ENCODE results near the gene SDC1. TPM values are rescaled to one million over a fixed set of nuclear protein-coding genes. Genes with fewer than 3 reads are reported as not detected.

SDC1 gene
- total and polyA plus RNA-seq, 8 donors: 88.9 to 278 (median 117) TPM

DNA sequence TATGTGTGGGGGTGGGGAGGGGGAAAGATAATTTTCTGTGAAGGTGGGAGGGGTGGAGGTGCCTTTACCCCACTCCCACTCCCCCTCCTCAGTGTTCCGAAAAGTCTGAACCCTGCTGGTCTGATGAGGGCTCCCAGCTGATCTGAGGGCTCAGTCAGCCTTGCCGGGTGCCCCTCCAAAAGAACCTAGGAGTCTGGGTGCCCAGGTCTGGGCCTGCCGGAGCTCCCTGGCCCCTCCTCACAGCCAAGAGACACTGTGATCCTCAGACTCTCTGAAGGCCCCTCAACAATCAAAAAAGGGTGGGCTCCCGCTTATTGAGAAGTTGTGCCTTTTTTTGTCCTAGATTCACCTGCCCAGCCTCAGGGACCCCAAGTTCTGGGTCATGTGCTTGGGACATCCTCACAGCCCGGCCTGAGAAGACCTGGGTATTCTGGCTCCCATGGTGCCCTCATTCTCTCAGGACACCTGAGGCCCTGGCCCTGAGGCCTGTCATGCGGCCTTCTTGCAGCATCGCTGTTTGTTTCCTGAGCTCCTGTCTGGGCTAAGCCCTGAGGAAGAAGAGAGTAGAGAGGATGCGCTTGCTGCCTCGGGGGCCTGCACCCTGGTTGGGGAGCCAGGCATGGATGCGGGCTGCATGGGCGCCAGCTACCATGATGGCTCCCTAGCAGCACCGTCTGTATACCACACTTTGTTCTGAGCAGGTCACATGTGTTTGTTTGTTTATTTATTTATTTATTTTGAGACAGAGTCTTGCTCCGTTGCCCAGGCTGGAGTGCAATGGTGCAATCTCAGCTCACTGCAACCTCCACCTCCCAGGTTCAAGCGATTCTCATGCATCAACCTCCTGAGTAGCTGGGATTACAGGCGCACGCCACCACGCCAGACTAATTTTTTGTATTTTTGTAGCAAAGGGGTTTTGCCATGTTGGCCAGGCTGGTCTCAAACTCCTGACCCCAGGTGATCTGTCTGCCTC is 44.0 kb downstream of the SDC1 start:
- H3K27ac ChIP-seq: peak overlapping the region; percentile 72 to 75
- ATAC-seq: no peak

DNA sequence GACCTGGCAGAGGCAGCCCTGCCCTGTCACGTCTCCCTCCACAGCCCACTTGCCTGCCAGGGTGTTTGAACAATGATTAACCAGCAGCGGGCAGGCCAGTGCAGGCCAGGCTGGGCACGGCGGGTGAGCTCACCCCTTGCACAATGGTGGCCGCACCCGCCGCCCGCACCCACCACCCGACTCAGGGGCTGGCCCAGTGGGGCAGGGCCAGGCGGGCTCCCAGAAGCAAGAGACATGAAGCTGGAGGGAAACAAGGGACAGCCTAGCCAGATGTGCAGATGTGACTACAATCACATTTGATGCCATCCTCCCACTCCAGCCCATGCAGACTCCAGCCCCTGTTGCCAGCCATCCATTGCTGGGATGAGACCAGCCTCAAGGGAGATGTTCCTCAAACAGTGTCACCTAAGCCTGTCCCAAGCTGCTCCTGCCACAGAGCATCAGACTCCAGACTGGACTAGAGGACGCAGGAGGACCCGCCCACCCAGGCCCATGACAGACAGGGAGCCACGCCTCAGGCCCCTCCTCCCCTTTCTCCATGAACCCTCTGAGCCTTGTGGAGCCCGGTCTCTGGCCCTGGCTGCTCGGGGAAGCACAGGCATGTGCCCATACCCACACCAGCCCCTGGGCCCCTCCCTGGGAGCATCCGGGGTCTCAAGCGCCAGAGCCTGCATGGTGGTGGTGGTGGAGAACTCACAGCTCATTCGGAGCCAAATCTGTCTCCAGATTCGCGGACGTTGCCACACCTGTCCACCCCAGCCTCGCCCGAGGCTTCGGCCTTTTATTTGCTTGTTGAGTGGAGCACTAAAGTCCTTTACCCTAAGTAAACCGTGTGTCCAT is 45.0 kb downstream of the SDC1 start:
- TF ChIP-seq, protein P1, sequence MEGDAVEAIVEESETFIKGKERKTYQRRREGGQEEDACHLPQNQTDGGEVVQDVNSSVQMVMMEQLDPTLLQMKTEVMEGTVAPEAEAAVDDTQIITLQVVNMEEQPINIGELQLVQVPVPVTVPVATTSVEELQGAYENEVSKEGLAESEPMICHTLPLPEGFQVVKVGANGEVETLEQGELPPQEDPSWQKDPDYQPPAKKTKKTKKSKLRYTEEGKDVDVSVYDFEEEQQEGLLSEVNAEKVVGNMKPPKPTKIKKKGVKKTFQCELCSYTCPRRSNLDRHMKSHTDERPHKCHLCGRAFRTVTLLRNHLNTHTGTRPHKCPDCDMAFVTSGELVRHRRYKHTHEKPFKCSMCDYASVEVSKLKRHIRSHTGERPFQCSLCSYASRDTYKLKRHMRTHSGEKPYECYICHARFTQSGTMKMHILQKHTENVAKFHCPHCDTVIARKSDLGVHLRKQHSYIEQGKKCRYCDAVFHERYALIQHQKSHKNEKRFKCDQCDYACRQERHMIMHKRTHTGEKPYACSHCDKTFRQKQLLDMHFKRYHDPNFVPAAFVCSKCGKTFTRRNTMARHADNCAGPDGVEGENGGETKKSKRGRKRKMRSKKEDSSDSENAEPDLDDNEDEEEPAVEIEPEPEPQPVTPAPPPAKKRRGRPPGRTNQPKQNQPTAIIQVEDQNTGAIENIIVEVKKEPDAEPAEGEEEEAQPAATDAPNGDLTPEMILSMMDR (IDR thresholded peaks at IDR 0.05): no peak
- Histone ChIP-seq H3K4me3 (no peak overlapping the region), H3K9me3 (no peaks in the 10 kb centered on the region), H3K27ac (peak overlapping the region; percentile 72 to 75), H3K4me1 (peaks cover 8 to 12% of the 10 kb centered on the region in 2 donors), H3K36me3 (no peaks in the 10 kb centered on the region), H3K27me3 (no peaks in the 10 kb centered on the region)
- intact Hi-C loops (cut with DNase I): no loop called here
- peak; percentile 72 for ATAC-seq
- DNase-seq: peak in 3 of 4 donors; percentile 81 to 89 (median 84)

More for the DNA sequence above, 44.0 kb downstream of the SDC1 start:
- intact Hi-C loops (cut with DNase I): no loop called here
- Histone ChIP-seq H3K4me1 (peaks cover 8 to 22% of the 10 kb centered on the region in 2 donors), H3K4me3 (no peak overlapping the region), H3K36me3 (no peaks in the 10 kb centered on the region), H3K9me3 (no peaks in the 10 kb centered on the region), H3K27me3 (no peaks in the 10 kb centered on the region)
- TF ChIP-seq, protein P1 (IDR thresholded peaks at IDR 0.05): no peak
- DNase-seq: peak in 1 of 4 donors; percentile 40

DNA sequence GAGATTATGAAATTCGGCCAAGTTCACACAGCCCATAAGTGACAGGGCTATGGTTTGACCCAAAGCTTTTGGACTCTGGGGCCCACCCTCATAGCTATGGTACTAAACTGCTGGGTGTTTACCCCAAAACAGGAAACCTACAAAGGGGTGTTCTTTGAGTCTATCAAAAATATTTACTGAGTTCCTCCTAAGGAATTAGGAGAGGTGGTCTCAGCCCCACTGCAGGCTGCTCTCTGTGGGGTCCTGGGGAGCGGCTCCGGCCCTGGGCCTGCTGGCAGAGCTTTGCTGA is 45.5 kb downstream of the SDC1 start:
- Histone ChIP-seq H3K27me3 (no peaks in the 10 kb centered on the region), H3K27ac (peak overlapping the region; percentile 72 to 75), H3K4me3 (no peak overlapping the region), H3K4me1 (peaks cover 7 to 8% of the 10 kb centered on the region in 2 donors), H3K36me3 (no peaks in the 10 kb centered on the region), H3K9me3 (no peaks in the 10 kb centered on the region)
- DNase-seq (no peak), ATAC-seq (no peak)
- TF ChIP-seq, protein P1 (IDR thresholded peaks at IDR 0.05): no peak
- intact Hi-C loops (cut with DNase I): no loop called here

DNA sequence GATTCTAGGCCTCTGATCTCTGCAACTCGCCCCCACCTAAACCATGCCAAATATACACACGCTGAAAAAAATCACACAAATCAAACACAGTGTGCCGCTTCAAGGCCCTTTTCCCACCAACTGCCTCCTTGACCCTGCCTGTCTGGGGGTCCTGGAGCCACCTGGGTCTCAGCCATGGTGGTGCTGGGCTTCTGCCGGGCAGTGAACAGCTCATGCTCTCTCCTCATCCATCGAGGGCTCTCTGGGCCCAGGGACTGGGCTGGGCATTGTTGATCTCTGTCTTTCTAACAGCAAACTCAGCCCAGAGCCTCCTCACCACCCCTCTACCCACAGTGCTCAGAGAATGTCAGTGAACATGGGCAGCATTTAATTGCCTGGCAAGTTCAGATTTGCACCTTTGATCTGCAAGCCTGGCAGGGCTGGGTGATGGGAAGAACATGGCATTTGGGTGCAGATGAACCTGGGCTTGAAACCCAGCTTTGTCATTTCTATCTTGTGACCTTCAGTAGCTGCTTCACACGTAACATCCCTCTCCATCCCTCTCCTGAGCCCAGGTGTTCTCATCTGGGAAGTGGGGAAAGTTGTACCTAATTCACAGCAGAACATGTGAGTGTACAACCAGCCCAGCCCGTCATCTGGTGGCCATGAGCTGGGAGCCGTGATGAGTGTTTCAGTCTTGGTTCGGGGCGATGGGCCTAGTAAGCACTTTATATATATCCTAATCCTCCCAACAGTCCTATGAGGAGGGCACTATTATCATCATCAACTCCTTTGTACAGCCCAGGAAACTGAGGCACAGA is 46.1 kb downstream of the SDC1 start:
- Histone ChIP-seq H3K36me3 (no peaks in the 10 kb centered on the region), H3K27ac (peak overlapping the region; percentile 72 to 75), H3K27me3 (no peaks in the 10 kb centered on the region), H3K9me3 (no peaks in the 10 kb centered on the region), H3K4me1 (peaks cover 6 to 8% of the 10 kb centered on the region in 2 donors), H3K4me3 (no peak overlapping the region)
- peak; percentile 4 for ATAC-seq
- intact Hi-C loops (cut with DNase I): no loop called here
- DNase-seq: no peak
- TF ChIP-seq, protein P1 (IDR thresholded peaks at IDR 0.05): no peak

Data from left lung (tissue), 10 donors.